HG03064 (cell line): ENCODE measurements around the gene FRMPD1.
A peak's percentile ranks its signal among the peaks of the same experiment; 100 is the strongest.
"Not testable (repeated sequence)": the region's sequence is repeated elsewhere in the genome, so short reads cannot be mapped to it uniquely, and the experiment has no call there.

ENCODE experiments used
- ATAC-seq: cut with Tn5 transposase; IDR thresholded peaks from one replicate; pipeline ENCODE4 v1.9.1; 2021; ENCODE audit warnings: low read depth; ENCODE audit not compliant: unreplicated experiment

The FRMPD1 gene

DNA sequence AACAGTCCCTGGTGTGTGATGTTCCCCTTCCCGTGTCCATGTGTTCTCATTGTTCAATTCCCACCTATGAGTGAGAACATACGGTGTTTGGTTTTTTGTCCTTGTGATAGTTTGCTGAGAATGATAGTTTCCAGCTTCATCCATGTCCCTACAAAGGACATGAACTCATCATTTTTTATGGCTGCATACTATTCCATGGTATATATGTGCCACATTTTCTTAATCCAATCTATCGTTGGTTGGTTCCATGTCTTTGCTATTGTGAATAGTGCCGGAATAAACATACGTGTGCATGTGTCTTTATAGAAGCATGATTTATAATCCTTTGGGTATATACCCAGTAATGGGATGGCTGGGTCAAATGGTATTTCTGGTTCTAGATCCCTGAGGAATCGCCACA lies 114.5 kb downstream of the FRMPD1 start:
- not testable (repeated sequence) for ATAC-seq

DNA sequence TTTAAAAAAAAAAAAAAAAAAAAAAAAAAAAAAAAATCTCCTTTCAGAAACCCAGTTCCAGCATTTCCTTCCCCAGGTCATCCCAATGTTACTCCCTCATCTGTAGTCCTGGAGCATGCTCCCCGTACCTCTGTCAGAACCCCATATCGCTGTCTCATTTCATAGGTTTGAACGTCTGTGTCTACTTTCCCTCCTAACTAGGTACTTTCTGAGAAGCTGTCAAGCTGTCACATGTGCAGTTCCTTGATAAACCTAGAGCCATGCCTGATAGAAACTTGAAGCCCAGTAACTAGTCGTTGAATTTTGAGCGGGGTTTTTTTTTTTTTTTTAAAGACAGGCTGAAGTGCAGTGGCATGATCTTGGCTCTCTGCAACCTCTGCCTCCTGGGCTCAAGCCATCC lies 118.6 kb downstream of the FRMPD1 start:
- ATAC-seq: no peak

DNA sequence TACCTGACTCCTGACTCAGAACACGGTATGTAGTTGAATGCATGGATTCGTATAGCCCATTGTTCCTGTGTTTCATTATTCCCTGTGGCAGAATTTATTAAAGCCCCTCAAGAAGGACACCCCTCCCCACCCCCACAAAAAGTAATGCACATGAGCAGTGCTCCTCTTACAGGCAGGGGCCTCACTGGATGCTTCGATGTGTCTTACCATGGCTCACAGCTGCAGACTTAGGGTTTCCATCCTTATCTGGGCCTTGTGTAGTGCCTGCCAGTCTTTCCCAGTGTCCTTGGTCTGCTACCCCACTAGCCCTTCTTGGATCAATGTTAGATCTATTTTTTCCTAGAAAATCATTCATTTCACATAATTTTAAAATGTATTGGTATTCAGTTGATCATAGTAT lies 119.2 kb downstream of the FRMPD1 start:
- no peak for ATAC-seq

DNA sequence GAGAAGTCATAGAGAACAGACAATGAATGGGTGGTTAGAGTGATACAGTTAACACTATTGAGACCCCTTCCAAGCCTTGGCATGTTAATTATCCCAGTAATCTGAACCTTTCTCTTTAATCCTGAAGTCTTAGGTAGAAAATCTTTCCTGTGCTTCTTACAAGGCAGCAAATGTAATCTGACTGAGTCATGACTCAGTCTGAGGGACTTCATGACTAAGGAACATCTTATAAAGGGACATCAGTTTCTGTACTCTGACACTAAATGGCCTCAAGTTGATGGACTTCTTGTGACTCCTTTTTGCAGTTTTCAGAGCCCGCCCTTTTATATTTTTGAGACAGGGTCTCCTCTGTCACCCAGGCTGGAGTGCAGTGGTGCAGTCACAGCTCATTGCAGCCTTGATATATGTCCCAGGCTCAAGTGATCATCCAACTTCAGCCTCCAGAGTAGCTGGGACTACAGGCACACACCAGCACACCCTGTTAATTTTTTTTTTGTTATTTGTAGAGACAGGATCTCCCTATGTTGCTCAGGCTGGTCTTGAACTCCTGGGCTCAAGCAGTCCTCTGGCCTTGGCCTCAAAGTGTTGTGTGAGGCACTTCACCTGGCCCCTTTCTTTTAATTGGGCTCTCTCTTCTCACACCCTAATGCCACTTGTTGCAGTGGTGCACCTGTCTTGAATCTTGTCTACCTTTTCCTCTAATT lies 124.6 kb downstream of the FRMPD1 start:
- ATAC-seq: no peak

DNA sequence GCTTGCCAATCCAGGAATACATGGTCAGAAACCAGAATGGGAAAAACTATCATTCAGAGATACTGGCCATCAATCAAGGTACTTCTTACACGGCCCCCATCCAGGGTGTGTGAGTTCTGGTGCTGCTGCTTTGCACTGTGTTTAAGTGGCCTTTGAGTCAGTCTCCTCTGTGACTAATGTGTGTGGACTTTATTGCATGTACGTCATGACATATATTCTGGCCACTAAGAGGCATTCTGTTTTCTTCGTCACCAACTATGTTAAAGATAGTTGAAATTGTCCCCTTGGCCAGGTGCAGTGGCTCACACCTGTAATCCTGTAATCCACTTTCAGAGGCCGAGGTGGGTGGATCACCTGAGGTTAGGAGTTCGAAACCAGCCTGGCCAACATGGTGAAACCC lies 125.6 kb downstream of the FRMPD1 start:
- ATAC-seq: no peak

DNA sequence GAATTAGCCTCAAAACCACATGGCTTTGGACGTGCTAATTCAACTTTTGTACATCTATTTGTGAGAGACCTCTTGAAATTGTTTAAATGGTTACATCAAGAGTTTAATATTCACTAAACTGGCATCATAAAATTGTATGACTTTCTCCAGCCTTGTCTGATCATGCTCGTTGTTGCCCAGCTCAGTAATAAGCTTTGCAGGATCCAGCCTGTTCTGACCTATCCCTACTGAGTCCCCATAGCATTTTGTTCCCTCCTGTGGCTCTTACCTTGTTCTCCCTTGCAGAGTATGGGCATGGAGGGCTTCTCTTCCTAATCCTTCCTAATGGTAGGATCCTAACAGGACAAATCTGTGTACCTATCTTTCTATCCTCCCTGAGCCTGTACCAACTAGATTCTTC lies 127.8 kb downstream of the FRMPD1 start:
- ATAC-seq: no peak

DNA sequence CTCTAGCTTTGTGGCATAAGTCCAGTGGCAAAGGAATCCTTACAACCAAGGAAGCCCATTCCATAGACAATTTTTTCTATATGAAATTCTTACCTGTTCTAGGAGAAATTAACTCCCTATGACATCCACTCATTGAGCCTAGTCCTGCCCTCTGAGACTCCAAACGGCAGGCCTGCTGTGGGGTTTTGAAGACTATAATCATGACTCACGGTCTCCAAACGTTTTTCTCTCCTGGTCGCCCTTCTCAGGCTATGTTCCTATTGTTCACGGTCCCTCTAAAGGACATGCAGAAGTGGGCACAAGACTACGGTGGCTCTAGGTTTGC lies 133.5 kb downstream of the FRMPD1 start:
- no peak for ATAC-seq

DNA sequence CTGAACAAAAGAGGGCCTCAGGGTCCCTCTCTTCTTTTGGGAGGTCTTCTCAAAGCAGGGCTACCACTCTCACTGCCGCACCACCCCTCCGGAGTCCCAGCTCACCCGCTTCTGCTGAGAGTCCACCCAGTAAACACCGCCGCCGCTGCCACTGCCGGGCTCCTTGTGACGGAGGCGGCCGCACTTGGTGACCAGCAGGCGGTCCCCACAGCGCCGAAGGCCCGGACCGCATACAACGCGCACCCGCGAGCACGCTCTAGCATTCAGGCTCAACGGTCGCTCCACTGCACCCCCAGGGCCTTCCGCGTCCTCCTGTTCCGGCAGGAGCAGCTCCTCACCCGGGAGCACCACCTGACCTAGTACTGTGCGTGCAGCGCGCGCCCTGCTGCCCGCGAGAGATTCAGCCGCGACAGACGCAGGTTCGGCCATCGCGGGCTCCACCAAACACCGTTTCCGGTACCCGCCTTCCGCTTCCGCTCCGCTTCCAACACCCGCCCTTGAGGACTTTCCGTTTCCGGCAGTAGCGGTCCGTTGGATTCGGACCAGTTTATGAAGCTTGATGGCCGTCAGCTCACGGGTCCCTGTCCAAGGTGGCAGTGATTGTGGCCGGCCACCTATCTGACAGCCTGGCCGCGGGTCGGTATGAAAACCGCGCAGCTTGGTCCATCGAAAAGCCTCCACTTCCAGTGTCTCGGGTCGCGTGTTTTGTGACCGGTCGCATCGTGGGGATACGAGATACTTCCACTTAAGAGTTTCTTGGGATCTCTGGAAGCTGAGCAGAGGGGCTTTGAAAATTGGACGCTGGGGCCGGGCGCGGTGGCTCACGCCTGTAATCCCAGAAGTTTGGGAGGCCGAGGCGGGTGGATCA lies 134.1 kb downstream of the FRMPD1 start, which contains the start of gene EXOSC3:
TSS of gene EXOSC3 (minus strand) at position 449 of the 868 bp plus-strand sequence. CDS start at position 429, 20 bp downstream.
- ATAC-seq: peak; percentile 86

DNA sequence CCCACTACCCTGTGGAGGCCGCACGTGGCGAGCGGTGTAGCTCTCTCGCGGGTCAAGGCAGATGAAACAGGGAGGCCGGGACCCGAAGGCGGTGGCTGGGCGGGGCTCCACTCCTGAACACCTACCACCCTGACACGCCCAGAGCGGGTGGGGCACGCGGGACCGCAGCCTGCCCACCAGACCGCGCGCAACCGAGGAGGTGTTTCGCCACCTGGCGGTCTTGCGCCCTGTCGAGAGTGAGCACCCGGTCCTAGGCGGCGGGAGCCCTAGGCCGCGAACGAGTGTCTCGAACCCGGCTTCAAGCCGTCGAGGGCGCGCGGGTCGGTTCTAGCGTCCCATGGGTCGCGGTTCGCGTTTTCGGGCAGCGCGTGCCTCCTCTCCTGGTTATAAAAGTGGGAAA lies 136.3 kb downstream of the FRMPD1 start:
- ATAC-seq: no peak

DNA sequence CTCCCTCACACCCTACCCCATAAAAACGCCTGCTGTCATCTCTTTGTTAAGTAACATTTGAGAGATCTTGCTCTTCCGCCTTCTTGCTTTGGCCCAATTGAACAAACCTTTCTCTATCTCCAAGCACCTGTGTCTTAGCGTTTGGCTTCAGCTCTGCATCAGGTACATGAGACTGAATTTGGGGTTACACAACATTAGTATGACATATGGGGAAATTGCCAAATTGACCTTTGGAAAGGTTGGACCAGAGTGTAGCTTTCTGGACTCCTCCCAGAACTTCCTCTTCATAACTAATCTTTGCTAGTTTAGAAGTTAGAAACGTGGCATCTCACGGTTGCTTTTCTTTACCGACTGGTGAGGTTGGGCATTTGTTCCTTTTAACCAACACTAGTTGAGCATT lies 137.6 kb downstream of the FRMPD1 start:
- ATAC-seq: no peak

DNA sequence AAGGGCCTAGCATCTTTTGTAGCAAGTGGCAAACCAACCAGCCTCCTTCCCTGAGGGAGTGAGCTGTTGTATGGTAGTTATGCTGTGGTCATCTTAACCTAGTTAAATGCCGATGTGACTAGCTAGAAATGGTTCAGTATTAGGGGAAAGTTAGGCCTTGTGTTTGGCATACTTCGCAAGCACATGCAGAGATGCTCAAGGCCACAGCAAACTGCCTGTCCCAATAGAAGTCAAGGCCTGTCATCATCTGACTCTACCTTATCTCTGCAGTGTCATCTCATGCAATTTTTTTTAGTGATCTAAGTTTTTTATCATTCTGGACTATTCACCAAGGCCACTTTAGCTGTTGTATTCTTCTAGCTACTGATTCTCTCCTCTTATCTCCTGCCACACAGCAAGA lies 139.3 kb downstream of the FRMPD1 start:
- ATAC-seq: no peak

DNA sequence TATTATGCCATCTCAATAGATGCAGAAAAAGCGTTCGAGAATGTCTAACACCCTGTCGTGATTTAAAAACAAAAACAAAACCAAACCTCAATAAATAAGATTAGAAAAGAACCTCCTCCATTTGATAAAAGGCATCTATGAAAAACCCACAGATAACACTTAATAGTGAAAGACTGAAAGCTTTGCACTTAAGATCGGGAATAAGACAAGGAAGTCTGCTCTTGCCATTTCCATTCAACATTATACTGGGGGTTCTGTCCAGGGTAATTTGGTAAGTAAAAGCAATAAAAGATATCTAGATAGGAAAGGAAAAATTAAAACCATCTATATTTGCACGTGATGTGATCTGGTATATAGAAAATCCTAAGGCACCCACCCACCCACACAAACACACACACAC lies 141.4 kb downstream of the FRMPD1 start:
- no peak for ATAC-seq

DNA sequence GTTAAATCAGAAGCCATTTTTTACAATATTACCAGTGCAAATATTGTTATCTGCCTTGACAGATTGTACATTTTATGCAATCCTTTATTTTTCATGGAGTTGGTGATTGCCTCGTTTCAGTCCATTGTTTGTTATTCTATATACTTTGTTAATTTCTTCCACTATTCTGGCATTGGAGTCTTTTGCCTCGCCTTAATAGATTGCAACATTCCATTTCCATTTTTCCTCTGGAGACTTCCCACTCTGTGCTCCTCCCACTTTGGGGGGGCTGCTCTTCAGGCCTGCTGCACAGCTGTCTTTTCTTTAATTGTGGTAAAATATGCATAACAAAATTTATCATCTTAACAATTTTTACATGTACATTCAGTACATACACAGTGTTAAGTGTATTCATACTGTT lies 145.5 kb downstream of the FRMPD1 start:
- ATAC-seq: no peak
